KBM-7 (cell line): ENCODE data around the gene BCLAF1.
"Not testable (repeated sequence)": the region's sequence is repeated elsewhere in the genome, so short reads cannot be mapped to it uniquely, and the experiment has no call there.

Experiments used
- DNase-seq: peaks from one replicate; pipeline ENCODE4 v3.0.0-alpha.2; 2015
- in situ Hi-C: fragments of 300-500 bp; cut with MboI; formaldehyde crosslinking; loops from 2 replicates; pipeline ENCODE4 v1.14.3; 2020; ENCODE audit warnings: low sequenced_read_pairs, low pct_unique_long_range_greater_than_20kb, mixed read lengths

BCLAF1 gene

GRCh38 chr6:136312975-136313374, 23.3 kb upstream of the BCLAF1 start:
- in situ Hi-C loops, result no loop called here
- DNase-seq, result no peak

GRCh38 chr6:136309729-136310311, 20.2 kb upstream of the BCLAF1 start:
- in situ Hi-C loops, result no loop called here

GRCh38 chr6:136309171-136309570, 19.5 kb upstream of the BCLAF1 start:
- in situ Hi-C loops, result no loop called here
- DNase-seq, result no peak

More at GRCh38 chr6:136309729-136310311, 20.2 kb upstream of the BCLAF1 start:
- DNase-seq, result no peak

- DNase-seq, in situ Hi-C loops: not testable (repeated sequence)
Observed at GRCh38 chr6:136308469-136308868, 18.8 kb upstream of the BCLAF1 start.

- in situ Hi-C loops, result no loop called here
- DNase-seq, result no peak
Observed at GRCh38 chr6:136307351-136307750, 17.7 kb upstream of the BCLAF1 start.

- no peak for DNase-seq
- in situ Hi-C loops, result no loop called here
Observed at GRCh38 chr6:136306466-136306865, 16.8 kb upstream of the BCLAF1 start.

GRCh38 chr6:136304410-136304809, 14.8 kb upstream of the BCLAF1 start:
- in situ Hi-C loops, result no loop called here
- DNase-seq, result no peak

- no peak for DNase-seq
- in situ Hi-C loops, result no loop called here
Observed at GRCh38 chr6:136303516-136303915, 13.9 kb upstream of the BCLAF1 start.

- in situ Hi-C loops, result no loop called here
Observed at GRCh38 chr6:136294621-136295020, 5.0 kb upstream of the BCLAF1 start.

GRCh38 chr6:136290410-136291010, 864 bp upstream of the BCLAF1 start:
- in situ Hi-C loops, result no loop called here
- peak; percentile 87 for DNase-seq

More at GRCh38 chr6:136294621-136295020, 5.0 kb upstream of the BCLAF1 start:
- DNase-seq, result no peak

- in situ Hi-C loops, result no loop called here
Observed at GRCh38 chr6:136289327-136289578, 393 bp downstream of the BCLAF1 start.

GRCh38 chr6:136288566-136289326, 900 bp downstream of the BCLAF1 start:
- peak; percentile 60 for DNase-seq
- in situ Hi-C loops, result no loop called here

More at GRCh38 chr6:136289327-136289578, 393 bp downstream of the BCLAF1 start:
- peak; percentile 95 for DNase-seq

GRCh38 chr6:136284909-136285308, 4.7 kb downstream of the BCLAF1 start:
- DNase-seq, result peak; percentile 12
- in situ Hi-C loops, result no loop called here

- in situ Hi-C loops, result no loop called here
- DNase-seq, result no peak
Observed at GRCh38 chr6:136282906-136283305, 6.7 kb downstream of the BCLAF1 start.

GRCh38 chr6:136280032-136280609, 9.5 kb downstream of the BCLAF1 start:
- in situ Hi-C loops, result no loop called here
- DNase-seq, result no peak

GRCh38 chr6:136274062-136274461, 15.6 kb downstream of the BCLAF1 start:
- in situ Hi-C loops, result no loop called here
- no peak for DNase-seq

GRCh38 chr6:136265101-136265500, 24.5 kb downstream of the BCLAF1 start:
- in situ Hi-C loops, result no loop called here
- DNase-seq, result no peak

- DNase-seq, result no peak
- in situ Hi-C loops, result no loop called here
Observed at GRCh38 chr6:136262940-136263339, 26.7 kb downstream of the BCLAF1 start.

- in situ Hi-C loops, result no loop called here
- no peak for DNase-seq
Observed at GRCh38 chr6:136254851-136255466, 34.7 kb downstream of the BCLAF1 start.

GRCh38 chr6:136253734-136254133, 35.9 kb downstream of the BCLAF1 start:
- DNase-seq, result no peak
- in situ Hi-C loops, result no loop called here
